ENCODE measurements around the gene CLIP3.
A peak's percentile ranks its signal among the peaks of the same experiment; 100 is the strongest.
"Not testable (repeated sequence)": the region's sequence is repeated elsewhere in the genome, so short reads cannot be mapped to it uniquely, and the experiment has no call there.

The CLIP3 gene

DNA sequence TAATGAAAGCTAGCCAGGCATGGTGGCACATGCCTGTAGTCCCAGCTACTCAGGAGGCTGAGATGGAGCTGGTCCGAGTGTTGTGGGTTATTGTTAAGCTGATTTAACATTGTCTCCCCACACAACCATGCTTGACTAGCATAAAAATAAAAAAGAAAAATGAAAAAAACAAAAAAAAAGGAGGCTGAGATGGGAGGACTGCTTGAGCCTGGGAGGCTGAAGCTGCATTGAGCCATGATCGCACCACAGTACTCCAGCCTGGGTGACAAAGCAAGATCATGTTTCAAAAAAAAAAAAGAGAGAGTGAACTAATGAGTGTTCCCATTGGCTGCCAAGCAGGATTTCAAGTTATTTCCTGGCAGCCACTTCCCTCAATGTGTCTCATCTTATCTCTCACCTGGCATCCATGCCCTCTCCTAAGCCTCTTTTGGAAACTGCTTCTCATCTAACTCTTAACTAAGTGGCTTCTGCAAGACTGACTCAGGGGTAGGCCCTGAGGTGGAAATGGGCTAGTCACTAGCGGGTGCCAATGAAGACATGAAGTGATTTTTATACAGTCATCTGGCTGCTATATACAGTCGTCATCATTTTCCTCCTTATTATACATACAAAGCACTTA is 16.5 kb upstream of the CLIP3 start:
- DNase-seq = no peak

DNA sequence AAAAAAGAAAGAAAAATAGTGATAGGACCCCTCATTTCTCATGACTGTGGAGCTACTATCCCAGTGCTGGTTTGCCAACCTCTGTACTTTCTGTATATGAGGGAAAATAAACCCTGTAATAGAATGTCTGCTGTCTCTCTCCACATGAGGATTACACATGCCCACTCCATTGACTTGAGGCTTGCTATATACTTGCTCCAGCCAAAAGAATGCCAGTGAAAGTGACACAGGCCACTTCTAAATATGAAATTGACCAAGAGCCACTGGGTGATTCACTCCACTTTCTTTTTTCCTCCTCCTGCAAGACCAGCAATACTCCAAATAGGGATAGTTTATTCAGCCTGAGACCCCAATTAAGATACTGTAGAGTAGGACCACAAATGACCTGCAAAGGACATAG is 15.2 kb upstream of the CLIP3 start:
- DNase-seq = no peak

DNA sequence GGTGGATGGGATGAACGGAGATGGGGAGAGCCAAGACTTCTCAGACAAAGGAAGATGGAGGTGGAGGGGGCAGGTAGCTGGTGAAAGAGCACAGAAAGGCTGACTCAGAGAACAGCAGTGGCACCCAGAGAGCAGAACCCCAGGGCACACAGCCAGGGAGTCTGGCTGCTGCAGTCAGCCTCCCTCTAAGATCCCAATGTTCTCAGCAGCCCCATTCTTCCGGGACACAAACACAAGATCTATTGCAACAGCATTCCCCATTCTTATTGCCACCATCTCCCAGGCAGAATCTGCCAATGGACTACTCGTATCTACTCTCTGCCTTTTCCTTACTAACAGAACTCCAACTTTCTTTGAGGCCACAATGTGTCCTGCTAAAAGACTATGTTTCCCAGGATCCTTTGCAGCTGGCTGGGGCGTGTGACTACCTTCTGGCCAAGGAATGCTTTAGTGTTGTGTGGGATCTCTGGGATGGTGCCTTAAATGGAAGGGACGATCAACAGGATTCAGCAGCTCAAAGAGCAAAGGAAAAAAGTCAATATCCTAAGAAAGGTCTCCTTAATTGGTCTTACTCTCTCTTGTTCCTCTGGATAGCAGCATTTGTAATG is 13.9 kb upstream of the CLIP3 start:
- DNase-seq = no peak

DNA sequence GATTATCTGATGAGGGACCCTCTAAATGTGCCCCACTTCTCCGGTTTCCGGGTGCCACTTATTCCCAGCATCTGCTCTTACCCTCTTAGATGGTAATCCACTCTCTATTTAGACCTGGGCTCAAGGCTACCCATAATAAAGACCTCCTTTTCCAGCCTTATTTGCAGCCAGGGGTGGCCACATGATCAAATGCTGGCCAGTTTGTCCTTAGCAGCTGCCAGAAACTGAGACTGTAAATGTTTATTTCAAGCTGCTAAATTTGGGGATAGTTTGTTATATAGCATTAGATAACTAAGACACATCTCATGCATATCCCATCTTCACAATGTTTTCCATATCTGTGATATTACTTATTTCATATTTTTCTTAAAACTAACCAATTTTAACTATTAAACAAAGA is 11.3 kb upstream of the CLIP3 start:
- no peak for DNase-seq

DNA sequence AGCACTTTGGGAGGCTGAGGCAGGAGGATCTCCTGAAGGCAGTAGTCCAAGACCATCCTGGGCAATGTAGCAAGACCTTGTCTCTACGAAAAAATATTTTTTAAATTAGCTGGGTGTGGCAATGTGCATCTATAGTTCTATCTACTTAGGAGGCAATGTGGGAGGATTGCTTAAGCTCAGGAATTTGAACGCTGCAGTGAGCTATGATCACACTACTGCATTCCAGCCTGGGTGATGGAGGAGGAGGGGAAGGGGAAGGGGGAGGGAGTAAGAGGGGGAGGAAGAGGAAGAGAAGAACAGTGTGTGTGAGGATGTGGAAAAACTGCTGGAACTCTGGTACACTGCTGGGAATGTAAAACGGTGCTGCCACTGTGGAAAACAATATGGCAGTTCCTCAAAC is 9.2 kb upstream of the CLIP3 start:
- no peak for DNase-seq

DNA sequence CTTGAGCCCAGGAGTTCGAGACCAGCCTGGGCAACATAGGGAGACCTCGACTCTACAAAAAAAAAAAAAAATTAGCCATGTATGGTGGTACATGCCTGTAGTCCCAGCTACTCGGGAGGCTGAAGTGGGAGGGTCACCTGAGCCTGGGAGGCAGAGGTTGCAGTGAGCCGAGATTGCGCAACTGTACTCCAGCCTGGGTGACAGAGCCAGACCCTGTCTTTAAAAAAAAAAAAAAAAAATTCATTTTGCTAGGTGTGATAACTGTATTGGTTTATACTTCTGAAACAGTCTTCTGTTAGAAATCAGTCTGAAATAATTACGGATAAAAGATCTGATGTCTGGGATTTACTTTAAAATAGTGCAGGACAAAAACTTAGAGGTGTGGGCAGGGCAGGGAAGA is 8.4 kb upstream of the CLIP3 start:
- not testable (repeated sequence) for DNase-seq

DNA sequence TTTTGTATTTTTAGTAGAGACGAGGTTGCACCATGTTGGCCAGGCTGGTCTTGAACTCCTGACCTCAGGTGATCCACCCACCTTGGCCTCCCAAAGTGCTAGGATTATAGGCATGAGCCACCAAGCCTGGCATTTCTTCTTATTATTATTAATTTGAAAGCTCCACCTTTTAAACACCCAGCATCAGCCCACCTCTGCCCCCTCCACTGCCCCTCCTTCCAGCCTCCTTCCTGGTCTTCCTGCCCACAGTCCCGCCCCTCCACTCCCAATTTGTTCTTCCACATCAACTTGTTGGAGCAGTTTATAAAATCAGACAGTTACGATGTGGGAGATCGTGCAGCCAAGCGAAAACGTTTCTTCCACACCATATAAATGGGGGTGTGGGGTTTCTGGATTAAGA is 7.8 kb upstream of the CLIP3 start:
- DNase-seq = no peak

DNA sequence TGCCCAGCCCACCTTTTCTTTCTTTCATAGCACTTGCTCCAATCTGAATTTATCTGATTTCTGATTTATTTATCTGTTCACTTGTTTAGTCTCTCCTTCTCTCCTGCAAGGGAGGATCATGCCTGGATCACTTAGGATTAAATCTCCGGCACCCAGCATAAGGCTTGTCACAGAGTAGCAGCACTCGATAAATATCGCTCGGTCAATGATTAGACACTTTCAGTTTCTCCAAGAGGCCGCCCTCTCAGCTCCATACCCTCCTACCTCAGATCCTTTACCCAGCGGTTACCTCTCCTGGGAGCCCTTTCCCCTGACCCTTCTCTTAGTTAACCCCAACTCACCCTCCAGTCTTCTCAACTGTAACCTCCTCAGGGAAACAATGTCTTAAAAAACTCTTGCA is 1.4 kb downstream of the CLIP3 start:
- DNase-seq = no peak

DNA sequence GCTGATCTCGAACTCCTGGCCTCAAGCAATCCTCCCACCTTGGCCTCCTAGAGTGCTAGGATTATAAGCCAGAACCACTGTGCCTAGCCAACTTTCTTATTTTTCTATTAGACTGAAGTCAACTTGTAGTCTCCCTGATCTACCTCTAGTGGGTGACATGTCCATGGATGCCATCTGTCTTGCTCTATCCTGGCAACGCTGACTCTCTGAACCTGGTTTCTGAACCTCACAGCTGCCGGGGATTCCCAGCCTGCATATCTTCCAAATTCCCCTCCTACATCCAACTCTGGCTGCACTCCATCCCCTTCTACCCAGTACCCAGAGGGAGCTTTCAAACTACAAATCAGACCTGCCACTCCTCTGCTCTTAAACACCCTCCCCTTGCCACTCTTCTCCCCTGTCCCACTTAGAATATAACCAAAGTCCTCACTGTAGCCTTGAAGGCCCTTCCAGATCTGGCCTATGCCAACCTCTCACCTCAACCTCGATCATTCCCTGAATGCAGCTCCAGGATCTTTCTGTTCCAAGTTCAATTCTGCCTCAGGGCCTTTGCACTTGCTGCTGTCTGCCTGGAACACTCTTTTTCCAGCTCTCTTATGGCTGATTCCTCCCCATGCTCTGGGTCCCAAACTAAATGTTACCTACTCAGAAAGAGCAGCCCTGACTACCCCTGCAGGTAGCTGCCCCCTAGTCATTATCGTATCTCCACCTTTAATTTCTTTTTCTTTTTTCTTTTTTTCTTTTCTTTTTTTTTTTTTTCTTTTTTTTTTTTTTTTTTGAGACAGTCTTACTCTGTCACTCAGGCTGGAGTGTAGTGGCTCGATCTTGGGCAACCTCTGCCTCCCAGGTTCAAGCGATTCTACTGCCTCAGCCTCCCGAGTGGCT is 2.2 kb downstream of the CLIP3 start:
- DNase-seq = no peak

DNA sequence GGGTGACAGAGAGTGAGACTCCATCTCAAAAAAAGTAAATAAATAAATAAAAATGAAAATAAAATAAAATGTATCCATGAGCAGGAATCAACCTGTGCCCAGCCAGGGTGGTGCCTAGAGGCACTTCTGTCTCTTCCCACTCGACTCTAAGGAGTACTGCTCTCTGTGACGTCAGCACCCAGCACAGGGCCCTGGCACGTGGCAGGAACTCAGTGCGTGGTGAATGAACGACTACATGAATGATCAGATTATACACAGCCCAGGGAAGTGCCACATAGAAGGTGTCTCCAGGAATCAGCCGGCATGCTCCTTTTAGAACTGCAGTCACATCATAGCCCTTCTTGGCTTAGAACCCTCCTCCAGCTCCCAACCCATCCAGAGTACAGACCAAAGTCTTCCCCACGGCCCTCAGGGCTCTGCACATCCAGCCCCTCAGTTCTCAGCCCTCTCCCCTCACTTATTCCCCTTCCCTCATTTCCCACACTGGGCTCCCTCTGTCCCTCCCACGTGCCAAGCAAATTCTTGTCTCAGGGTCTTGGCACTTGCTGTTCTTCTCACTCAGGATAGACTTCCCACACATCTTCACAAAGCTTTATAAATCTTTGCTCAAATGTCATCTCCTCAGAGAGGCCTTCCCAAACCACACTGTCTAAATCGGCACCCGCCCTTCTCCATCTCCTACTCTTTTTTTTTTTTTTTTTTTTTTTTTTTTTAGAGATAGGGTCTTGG is 4.2 kb downstream of the CLIP3 start:
- DNase-seq = no peak

DNA sequence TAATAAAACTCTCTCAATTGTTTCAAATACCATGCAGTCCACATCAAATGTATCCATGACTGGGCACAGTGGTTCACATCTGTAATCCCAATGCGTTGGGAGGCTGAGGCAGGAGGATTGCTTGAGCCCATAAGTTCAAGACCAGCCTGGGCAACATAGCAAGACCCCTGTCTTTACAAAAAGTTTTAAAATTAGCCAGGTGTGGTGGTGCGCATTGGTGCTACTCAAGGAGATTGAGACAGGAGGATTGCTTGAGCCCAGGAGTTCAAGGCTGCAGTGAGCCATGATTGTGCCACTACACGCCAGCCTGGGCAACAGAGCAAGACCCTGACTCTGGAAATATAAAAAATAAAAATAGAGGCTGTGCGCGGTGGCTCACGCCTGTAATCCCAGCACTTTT is 5.0 kb downstream of the CLIP3 start:
- no peak for DNase-seq

DNA sequence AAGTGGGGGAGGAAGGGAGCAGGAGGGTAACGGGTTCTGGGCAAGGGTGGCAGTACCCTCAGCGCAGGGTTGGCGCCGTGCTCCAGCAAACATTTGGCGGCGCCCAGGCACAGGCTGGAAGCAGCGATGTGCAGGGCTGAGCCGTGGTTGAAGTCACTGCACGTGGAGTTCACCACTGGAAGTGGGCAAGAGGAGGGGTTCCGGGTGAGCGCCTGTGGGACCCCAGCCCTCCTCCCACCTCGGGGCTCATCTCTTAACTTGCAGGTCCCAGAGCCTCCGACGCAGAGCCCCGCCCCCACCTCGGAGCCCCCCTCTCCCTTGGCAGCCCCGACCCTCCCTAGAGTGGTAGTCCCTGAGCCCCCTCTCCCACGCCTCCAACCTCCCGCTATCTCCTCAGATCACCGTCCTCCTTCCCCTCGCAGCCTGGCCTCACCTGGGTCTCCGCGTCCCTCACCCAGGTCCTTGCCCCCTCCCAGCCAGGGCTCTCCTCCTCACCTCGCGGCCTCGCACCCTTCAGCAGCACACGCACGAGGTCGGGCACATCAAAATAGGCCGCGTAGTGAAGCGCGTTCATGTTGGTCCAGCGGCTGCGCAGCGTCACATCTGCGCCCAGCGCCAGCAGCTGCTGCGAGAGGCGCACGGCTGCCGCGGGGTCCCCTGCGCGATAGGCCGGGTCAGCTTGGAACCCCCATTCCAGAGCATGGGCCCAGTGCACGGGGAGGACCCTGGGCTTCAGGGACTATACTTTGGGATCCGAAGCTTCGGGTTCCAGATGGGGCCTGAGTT is 6.4 kb downstream of the CLIP3 start:
- DNase-seq = no peak

DNA sequence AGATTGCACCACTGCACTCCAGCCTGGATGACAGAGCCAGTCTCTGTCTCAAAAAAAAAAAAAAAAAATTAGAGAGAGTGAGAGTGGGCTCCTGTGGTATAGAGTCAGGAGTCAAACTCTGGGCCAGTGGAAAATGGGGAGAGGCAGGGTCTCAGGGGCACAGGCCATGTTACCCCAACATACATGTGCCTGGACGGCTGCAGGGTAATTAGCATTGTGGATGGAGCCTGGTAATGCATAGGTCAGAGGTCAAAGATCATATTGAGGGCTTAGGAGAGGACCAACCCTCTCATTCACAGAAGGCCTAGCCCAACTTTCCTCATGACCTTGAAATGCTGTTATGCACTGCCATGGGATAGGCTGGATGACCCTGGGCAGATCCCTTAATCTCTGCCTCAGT is 7.1 kb downstream of the CLIP3 start:
- DNase-seq = no peak

DNA sequence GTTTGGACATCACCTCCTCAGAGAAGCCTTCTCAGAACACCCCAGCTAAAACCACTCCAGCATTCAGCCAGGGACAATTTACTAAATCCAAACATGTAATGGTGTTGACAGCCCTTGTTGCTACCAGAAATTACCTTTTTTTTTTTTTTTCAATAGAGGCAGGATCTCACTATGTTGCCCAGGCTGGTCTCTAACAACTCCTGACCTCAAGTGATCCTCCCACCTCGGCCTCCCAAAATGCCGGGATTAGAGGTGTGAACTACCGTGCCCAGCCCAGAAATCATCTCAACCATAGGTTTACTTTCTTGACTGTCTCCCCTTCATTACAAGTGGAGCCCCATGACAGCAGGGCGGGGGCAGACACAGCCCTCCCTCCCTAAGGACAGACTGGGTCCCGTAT is 9.2 kb downstream of the CLIP3 start:
- no peak for DNase-seq

DNA sequence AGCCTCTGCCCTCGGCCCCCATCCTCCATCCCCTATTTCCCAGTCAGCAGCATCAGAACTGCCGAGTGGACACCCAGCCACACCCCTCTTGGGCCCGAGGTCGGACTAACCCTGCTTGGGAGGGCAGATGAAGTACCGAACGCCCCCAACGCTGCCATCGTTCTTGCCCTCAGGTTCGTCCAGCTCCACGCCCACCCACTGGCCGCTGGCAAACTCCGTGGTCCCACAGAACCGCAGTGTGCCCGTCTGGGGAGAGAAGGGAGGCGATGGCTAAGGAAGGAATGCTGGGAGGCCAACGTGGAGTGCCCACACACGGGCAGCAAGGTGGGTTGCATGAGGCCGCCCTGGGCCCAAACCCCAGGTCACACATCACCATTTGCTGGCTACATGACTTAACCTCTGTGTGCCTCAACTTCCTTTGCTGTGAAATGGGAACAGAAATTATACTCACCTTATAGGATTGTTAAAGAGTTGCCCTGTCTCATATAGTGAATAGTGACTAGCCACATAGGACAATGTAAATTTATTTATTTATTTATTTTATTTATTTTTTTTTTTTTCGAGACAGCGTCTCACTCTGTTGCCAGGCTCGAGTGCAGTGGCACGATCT is 13.5 kb downstream of the CLIP3 start:
- no peak for DNase-seq

DNA sequence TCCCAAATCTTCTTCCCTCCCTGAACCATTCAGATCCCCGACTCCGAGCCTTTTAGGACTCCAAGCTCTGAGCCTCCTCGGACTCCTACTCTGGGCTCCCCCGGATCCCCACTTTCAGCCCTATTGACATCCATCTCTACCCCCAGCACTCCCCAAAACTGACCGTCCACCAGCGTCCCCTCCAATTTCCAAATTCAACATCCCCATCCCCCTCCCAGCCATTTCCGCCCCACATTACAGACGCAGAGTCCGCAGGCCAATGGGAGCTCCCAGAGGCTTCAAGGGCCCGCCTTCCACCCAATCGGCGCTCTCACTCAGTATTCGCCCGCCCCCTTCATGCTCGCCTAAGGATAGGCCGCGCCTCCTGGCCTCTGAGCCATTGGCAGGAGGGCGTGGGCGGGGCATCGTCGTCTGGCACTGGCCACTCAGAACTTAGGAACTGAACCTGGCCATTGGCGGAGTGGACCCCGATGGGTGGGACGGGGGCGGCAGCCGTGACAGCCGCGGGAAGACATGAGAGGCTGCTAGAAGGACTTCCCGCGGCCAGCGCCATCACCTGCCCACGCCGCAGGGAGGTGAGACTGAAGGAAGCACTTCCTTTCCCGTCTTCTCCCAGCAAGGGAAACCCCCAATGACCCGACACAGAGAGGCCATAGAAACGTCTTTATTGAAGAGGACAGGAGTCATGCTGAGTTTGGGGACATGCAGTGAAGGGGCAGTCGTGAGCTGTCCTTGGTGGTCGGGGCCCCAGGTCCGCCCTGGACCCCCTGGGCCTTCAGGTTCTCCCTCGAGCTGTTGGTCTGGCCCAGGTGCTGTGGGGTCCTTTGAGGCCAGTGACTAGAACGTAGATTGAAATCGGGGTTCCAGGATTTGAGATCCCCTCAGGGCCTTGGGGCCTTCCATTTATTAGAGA is 18.4 kb downstream of the CLIP3 start, which contains the start of gene ALKBH6:
TSS of gene ALKBH6 (minus strand) at position 202 of the 913 bp plus-strand sequence. CDS start 816 bp downstream, outside the sequence.
- DNase-seq = peak; percentile 83

DNA sequence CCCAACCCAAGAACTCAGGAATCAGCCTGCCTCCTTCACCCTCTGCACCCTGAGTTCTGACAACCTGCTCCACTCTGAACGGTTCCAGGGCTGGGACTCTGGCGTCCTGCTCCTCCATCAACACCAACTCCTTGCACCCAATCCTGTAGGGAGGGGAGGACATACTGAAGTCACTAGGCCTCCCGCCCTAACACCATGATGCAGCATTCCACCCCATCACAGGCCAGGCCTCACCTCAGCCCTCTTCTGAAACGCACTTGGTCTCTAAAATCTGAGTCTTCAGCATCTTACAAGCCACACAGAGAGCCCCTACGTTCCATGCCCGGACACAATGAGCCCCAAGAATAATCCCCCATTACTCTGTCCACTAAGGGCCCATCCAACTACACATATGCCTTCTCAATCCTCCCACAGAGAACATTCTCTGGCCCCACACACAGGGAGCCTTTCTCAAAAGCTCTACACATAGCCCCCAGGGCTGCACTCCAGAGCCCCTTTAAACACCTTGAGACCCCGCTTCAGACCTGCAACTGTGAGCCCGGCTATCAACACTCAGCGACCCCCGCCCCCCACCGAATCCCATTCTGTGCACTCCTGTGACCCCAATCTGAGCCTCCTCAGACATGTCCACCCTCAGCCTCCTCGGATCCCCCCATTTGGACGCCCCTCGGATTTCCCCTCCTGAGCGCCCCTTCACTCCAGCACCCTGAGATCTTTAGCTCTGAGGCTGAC is 19.2 kb downstream of the CLIP3 start:
- DNase-seq = no peak

DNA sequence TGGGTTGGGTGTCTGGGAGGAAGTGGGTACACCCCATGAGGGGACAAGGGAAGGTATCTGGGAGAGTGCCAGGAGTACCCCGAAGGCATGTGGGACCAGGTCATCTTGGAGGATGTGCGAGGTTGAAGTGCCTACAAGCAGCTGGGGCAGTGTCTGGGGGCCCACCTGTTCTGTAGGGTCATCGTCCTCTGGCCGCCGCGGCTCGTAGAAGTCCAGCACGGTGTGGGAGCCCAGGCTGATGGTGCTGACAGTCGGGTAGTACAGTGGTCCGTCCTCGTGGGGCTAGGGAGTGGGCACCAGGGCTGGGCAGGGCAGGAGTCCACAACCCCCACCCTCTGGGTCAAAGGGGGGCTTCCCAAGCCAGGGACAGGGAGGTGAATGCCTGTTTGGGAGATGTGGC is 22.3 kb downstream of the CLIP3 start:
- DNase-seq = no peak

DNA sequence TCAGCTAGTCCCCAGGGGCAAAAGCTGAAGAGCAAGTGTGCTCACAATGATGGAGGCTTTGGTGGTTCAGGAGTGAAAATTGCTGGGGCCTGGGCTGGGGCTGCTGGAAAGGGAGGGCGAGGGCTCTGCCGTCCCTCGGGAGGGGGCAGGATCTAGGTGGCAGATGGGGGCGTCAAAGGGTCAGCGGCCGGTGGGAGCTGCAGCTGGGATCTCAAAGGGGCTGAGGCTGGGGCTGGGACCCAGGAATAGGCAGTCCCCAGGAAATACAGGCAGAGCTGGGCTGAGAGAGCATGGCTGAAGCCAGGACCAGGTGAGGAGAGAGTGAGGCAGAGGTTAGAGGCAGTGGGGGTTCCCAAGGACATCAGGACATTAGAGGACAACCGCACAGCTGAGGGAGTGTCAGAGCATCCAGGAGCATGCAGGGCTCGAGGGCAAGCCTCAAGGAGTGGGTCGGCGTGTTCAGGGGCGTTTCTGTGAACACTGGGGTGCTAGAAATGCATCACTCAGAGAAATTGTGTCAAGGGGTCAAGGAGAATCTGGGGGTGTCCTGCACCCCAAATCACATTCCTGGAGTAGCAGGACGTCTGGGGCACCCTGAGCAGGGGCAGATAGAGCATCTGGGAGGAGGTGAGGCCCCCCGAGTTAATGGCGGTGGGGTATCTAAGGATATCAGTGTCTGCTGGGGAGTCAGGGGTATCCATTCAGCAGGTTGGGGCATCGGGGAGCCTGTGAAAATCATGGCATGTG is 22.9 kb downstream of the CLIP3 start:
- peak; percentile 14 for DNase-seq

All from right kidney (tissue), 1 donor.